ENCODE data around the gene SMIM12. TPM values are rescaled to one million over a fixed set of nuclear protein-coding genes. Genes with fewer than 3 reads are reported as not detected.
A peak's percentile ranks its signal among the peaks of the same experiment; 100 is the strongest.

SMIM12 gene
- total RNA-seq, 2 donors from 2014 or later = 26.6 to 34.0 TPM

GRCh38 chr1:34864759-34865158 lies 5.2 kb upstream of the SMIM12 start:
- DNase-seq (ENCODE audit: low spot score) = no peak
- Histone ChIP-seq H3K4me1 (peaks cover 0 to 20% of the 10 kb centered on the region in 2 donors), H3K36me3 (no peaks in the 10 kb centered on the region), H3K27ac (no peak overlapping the region), H3K27me3 (no peaks in the 10 kb centered on the region), H3K4me3 (no peak overlapping the region), H3K9me3 (no peaks in the 10 kb centered on the region)
- TF ChIP-seq, protein P1, sequence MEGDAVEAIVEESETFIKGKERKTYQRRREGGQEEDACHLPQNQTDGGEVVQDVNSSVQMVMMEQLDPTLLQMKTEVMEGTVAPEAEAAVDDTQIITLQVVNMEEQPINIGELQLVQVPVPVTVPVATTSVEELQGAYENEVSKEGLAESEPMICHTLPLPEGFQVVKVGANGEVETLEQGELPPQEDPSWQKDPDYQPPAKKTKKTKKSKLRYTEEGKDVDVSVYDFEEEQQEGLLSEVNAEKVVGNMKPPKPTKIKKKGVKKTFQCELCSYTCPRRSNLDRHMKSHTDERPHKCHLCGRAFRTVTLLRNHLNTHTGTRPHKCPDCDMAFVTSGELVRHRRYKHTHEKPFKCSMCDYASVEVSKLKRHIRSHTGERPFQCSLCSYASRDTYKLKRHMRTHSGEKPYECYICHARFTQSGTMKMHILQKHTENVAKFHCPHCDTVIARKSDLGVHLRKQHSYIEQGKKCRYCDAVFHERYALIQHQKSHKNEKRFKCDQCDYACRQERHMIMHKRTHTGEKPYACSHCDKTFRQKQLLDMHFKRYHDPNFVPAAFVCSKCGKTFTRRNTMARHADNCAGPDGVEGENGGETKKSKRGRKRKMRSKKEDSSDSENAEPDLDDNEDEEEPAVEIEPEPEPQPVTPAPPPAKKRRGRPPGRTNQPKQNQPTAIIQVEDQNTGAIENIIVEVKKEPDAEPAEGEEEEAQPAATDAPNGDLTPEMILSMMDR (IDR thresholded peaks at IDR 0.05) = no peak

- Histone ChIP-seq H3K27me3 (no peaks in the 10 kb centered on the region), H3K27ac (no peak overlapping the region), H3K9me3 (no peaks in the 10 kb centered on the region), H3K4me3 (no peak overlapping the region), H3K36me3 (no peaks in the 10 kb centered on the region), H3K4me1 (peaks cover 0 to 24% of the 10 kb centered on the region in 2 donors)
- DNase-seq (ENCODE audit: low spot score) = no peak
- TF ChIP-seq, protein P1 (IDR thresholded peaks at IDR 0.05) = no peak
These were observed 4.0 kb upstream of the SMIM12 start for GRCh38 chr1:34863501-34863900.

- Histone ChIP-seq H3K27me3 (no peaks in the 10 kb centered on the region), H3K4me3 (peak overlapping the region; percentile 95 to 96), H3K9me3 (no peaks in the 10 kb centered on the region), H3K27ac (peak overlapping the region; percentile 87 to 90), H3K36me3 (peaks cover 20% of the 10 kb centered on the region), H3K4me1 (peaks cover 0 to 26% of the 10 kb centered on the region in 2 donors)
- TF ChIP-seq, protein P1 (IDR thresholded peaks at IDR 0.05) = no peak
- DNase-seq (ENCODE audit: low spot score) = no peak
These were observed 576 bp downstream of the SMIM12 start for GRCh38 chr1:34858901-34859445.

GRCh38 chr1:34856697-34857096 lies 2.9 kb downstream of the SMIM12 start:
- Histone ChIP-seq H3K27ac (no peak overlapping the region), H3K27me3 (no peaks in the 10 kb centered on the region), H3K9me3 (no peaks in the 10 kb centered on the region), H3K4me3 (no peak overlapping the region), H3K4me1 (peaks cover 0 to 39% of the 10 kb centered on the region in 2 donors), H3K36me3 (peaks cover 25% of the 10 kb centered on the region)
- TF ChIP-seq, protein P1 (IDR thresholded peaks at IDR 0.05) = no peak
- DNase-seq (ENCODE audit: low spot score) = no peak

DNA sequence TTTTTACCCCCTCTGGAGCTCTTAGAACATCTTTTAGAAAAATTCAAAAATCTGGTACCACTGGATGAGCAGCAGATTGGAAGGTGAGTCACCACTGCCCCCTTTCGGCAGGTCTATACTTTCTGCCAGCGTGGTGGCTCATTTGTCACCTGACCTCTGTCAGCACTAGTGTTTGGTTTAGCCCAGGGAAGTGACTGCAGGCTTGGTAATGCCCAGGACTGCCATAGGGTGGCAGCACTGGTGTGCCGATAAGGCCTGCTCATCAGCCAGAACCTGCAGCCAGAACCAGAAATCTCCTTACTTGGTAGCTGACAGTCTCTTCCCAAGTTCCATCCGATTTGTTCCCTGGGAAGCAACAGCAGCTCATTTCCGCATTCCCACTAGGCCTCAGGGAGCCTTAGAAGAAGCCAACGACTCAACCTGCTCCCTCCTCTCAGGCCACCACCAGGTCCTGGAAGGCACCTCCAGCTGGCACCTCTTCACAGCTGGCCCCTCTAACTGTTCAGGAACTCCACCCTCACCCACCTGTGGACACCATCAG lies 6.8 kb downstream of the SMIM12 start:
- H3K4me1 ChIP-seq = peaks cover 0 to 51% of the 10 kb centered on the region in 2 donors
- no peaks in the 10 kb centered on the region for H3K9me3 ChIP-seq
- no peaks in the 10 kb centered on the region for H3K27me3 ChIP-seq
- H3K36me3 ChIP-seq = peaks cover 25% of the 10 kb centered on the region
- DNase-seq (ENCODE audit: low spot score) = peak; percentile 93
- no peak overlapping the region for H3K4me3 ChIP-seq
- H3K27ac ChIP-seq = peak overlapping the region; percentile 23 to 64
- TF ChIP-seq, protein P1 (IDR thresholded peaks at IDR 0.05) = peak; percentile 90 to 96

Measured in right atrium auricular region (tissue), 2 donors.